Measurements from ENCODE around the gene PTGER3. TPM values are rescaled to one million over a fixed set of nuclear protein-coding genes. Genes with fewer than 3 reads are reported as not detected.

PTGER3 gene
- not detected in 2 replicates for total RNA-seq

GRCh38 chr1:71047635-71048607 is at the start of gene PTGER3:
TSS of gene PTGER3 (minus strand) at chr1:71047816. CDS start at chr1:71047577, 239 bp downstream.
- DNase-seq: peak; percentile 9

GRCh38 chr1:71094913-71095312 is 47.3 kb upstream of the PTGER3 start:
- DNase-seq: no peak

DNA sequence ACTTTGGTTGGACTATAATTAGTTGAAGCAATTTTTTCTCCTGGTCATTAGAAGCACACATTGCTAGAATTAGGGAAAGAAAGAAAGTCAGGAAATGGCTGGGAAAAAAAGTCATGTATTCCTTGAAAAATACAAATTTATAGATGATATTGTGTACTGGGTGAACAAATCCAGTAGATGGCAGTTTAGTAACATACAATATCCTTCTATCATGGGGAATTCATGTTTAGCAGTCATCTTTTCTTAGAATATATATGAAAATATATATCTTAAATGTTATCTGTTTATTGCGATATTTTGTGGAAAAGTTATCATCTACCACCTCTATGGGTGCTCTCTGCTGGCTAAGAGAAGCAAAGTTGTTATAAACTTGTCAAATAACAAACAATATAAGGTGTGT is 46.3 kb upstream of the PTGER3 start:
- peak; percentile 40 for DNase-seq

DNA sequence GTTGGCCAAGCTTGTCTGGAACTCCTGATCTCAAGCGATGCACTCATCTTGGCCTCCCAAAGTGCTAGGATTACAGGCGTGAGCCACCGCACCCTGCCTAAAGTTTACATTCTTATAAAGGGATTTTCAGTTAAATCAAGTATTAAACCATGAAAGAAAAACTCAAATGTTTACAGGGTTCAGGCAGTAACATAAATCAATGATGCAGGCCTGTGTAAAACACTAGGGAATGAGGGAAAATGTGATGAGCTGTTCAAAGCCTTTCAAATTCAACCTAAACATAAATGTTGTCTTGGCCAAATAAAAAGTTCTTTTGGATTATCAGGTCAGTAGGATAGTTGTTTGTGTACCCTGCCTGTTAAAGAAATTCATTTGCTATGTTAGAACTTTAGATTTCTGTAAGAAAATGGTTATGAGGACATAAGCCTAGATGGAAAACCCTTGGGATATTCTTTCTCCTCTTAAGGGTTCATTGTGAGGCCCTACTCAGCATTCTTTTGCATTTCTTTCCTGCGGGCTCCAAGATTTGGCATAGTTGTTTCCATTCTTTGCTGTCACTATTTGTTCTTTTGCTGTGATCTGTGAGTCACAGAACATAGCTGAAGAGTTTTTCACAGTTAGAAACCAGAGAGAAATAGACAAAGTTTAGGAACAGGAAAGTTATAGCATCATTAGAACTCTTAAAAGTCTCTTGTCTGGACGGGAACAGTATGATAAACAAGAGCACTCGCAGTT is 42.1 kb upstream of the PTGER3 start:
- no peak for DNase-seq

DNA sequence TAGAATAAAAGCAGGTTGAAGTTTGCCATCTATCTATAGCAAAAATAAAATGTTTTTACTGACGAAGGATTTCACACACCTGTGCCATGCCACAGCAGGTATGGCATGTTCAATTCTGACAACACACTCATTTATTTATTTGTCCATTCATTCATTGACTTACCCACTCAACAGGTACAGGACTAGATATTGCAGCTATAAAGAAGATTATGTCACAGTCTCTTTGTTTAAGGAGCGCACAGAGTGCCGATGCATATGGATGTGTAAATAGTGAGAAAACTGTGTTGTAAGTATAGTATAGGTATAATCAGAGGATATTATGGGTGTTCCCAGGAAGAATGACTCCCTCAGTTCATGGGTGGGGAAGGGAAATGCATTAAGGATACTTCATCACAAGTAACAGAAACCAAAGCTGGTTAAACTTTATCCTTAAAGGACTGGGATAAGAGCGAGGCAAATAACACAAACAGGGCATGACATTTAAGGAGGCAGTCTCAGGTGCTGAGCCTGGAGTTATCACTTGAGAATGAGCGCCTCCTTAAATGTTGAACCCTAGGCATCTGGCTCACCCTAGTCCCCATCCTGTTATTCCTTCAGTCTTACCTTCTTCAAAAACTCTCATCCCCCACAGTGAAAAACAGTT is 41.1 kb upstream of the PTGER3 start:
- no peak for DNase-seq

DNA sequence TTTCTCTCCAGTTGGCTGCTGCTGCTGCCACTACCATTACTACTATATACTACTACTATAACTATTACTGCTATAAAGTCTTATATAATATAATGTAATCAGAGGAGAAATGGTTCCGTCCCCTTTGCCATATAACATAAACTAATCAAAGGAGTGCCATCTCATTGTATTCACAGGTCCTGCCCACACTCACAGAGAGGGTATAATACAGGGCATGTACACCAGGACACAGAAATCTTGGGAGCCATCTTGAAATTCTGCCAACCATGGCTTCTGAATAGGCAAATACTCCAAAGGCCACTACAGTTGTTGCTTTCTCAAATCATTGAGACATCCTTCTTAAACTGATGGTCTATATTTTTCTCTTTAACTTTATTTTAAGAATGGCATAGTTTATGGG is 40.1 kb upstream of the PTGER3 start:
- no peak for DNase-seq

DNA sequence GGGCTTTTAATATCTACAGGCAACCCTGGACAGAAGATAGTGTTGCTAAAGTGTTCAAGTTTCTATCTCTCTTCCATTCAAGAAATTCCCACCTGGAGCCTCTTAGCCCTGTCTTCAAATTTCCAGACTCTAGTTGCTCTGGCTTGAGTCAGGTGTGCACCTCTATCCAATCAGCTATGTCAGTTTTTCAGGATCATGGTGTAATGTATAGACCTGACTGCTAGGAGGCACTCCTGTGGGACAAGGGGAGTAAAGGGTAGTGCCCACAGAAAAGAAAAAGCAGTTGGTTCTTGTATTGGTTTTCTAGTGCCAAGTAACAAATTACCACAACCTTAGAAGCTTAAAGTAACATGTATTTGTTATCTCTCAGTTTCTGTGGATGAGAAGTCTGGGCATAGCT is 39.4 kb upstream of the PTGER3 start:
- no peak for DNase-seq

GRCh38 chr1:71086331-71086730 is 38.7 kb upstream of the PTGER3 start:
- DNase-seq: no peak

DNA sequence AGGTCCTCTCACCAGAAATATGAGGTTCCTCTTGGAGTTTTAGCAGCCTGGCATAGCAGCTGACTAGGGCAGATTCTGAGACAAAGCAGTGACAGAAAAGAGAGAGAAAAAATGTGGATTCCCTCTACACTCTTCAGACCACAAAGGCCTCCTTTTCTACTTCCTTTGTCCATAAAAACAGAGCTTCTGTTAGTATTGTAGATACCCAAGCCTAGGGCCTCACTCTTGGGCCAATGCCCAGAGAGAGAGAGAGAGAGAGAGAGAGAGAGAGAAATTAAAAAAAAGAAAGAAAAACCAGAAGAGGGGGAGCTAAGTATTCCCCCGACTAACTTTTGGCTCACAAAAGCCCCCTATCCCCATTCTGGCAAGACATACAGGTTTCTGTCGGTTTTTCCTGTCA is 35.7 kb upstream of the PTGER3 start:
- DNase-seq: no peak

DNA sequence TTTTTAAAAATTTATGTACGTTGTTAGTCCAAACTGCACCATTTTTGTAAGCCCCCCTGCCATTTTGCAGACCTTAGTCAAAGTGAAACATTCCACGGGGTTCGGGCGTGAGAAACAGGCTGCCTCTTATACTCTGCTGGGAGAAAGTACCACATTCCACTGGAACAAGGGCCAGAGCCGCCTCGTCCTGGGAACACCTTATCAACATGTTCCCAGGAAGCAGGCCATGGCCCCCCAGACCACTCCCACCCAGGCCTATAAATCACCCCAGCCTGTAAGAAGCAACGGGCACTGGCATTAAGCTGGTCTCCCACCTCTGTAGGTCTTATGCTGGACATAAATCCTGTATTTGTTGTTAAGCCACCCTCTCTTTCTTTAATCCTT is 34.1 kb upstream of the PTGER3 start:
- DNase-seq: no peak

GRCh38 chr1:71080739-71081696 is 33.4 kb upstream of the PTGER3 start, which contains the start of gene ZRANB2:
TSS of gene ZRANB2 (minus strand) at chr1:71081035. CDS start at chr1:71080995, 40 bp downstream.
- DNase-seq: peak; percentile 95

DNA sequence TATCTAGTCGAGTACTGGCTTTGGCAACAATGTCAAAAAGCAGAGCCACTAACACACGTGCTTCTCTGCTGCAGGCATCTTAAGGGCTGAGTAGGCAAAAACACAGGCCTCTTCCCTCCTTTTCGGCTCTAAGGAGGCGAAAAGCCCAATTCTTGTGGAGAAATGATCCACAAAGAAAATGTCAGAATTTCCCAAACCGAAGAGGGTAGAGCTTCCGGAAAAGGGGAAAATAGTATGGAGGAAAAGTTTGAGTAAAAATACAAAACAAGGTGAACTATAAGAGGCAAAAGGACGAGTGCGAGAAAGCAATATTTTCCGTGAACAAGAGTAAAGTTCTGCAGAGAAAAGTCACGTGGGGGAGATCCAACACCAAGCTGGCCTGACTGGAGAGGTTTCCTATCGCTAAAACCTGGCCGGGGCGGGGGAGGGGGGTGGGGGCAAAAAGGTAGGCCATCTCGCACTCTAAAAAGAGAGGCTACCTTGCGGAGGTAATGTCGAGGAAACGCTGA is 32.7 kb upstream of the PTGER3 start:
- peak; percentile 38 for DNase-seq

DNA sequence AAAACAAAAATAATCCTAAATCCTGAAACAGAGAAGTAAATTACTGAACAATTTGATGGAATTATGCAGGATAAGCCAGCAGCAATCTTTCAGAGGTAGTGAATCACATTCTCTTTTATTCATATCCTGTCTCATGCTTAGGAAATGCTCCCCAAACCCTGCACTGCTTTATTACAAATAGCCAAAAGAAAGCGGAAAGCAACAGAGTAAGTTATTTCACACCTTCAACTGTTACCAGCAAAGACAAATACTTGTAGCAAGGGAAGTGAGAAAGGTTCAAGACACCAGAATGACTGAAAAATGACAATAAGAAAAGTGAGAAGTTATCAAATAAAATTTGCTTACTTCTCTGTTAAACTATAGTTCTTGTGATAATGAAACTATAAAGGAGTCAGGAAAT is 27.1 kb upstream of the PTGER3 start:
- peak; percentile 44 for DNase-seq

DNA sequence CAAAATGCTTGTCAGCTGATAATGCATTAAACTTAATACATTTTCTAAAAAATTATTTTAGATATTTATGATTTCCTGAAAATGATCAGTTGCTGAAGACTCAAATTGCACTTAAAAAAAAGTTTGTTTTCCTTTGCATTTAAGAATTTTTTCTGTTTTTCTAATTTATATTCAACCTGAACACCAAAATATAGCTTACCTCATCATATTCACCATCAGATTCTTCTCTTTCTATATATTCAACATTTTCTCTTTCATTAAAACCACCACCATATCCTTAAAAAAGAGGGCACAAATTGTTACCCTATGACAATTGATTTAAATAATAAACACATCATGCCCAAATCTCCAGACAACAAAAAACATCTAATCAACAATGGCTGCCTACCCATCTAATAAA is 24.7 kb upstream of the PTGER3 start:
- DNase-seq: no peak

GRCh38 chr1:71071720-71072119 is 24.1 kb upstream of the PTGER3 start:
- no peak for DNase-seq

DNA sequence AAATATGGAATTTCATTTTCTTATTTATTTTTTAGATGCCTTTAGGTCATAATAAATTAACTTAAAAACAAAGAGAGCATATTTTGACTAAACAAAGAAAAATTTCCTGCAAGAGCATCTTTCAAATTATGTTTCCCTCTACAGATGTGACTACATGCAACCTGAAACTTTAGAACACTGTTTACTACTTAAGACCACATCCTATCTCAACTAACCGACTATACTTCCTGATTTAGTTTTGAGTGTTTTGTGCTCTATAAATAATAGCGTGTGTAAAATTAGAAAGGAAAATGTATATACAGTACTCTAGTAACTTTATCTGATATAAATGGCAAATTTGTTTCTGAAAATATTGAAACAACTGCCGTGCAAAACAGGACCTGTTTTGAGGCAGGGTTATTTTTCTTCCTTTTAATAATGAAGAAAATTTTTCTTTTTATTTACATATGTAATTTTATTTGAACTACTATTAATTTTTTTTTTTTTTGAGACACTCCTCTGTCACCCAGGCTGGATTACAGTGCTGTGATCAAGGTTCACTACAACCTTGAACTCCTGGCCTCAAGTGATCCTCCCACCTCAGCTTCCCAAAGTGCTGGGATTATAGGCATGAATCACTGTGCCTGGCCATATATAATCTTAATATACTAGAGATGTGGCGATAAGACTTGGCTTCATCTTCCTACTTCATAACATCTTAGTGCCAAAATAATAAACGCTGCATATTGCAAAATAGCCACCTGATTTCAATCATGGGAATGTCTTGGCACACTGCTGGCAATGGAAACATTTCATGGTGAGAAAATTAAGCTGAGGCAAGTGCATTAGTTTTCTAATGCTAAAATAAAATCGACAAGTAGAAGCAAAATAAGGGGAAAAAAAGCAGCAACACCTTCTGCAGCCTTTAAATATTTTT is 21.0 kb upstream of the PTGER3 start:
- DNase-seq: no peak

DNA sequence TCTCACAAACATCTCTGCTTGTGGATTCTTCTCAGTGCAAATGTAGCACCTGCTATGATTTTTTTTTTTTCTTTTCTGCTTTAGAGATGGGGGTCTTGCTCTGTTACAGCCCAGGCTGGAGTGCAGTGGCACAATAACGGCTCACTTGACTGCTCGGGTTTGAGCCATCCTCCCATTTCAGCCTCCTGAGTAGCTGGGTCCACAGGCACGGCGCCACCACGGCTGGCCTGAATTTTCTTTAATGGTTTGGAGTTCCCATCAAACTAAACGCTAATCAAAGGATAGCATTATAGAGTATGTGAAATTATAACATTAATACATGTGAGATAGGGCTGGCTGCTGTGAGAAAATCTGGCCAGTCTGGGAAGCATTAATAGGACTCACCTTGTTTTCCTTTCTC is 7.2 kb upstream of the PTGER3 start:
- DNase-seq: no peak

GRCh38 chr1:71054281-71054731 is 6.7 kb upstream of the PTGER3 start:
- DNase-seq: no peak

GRCh38 chr1:71053758-71054157 is 6.1 kb upstream of the PTGER3 start:
- no peak for DNase-seq

DNA sequence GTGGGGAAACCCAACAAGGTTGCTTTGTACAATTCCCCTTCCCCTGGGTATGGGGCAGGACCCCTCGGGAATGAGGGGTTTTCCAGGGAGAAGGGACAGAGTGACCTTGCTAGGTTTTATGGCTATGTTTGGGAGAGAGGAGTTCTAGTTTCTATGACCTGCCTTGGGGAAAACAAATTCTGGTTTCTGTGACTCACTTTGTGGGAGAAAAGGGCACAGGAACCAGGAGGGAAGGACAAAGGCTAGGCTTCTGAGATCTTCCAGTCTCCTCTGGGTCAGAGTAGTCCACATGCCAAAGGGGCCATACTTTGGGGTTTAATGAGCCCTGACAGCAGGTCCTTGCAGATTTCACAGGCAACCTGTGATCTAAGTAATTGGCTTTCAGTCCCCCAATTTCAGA is 5.5 kb upstream of the PTGER3 start:
- no peak for DNase-seq
